ENCODE results near the gene UBE2QL1. TPM values are rescaled to one million over a fixed set of nuclear protein-coding genes. Genes with fewer than 3 reads are reported as not detected.

The UBE2QL1 gene
- polyA plus RNA-seq, 2 of the 4 experiments (the other 2 are of a cell fraction), result 0.04 TPM

- FAIRE-seq, result no peak
- WGBS (ENCODE audit: missing lambda C conversion rate), result 8% methylated on average over 8 of the region's 8 CpGs
- no peak for ATAC-seq
- Histone ChIP-seq H3K4me2 (no peak overlapping the region), H3K27ac (no peak overlapping the region), H3K4me1 (no peaks in the 10 kb centered on the region), H3K9me3 (no peaks in the 10 kb centered on the region), H3K4me3 (no peak overlapping the region)
- POLR2A ChIA-PET, result no interaction called here
- TF ChIP-seq HOXB13 (CRISPR knock-in tag; IDR thresholded peaks at IDR 0.05; ENCODE audit: low read depth) (no peak), REST (IDR thresholded peaks at IDR 0.05) (no peak), NFE2L2 (conservative IDR thresholded peaks at IDR 0.05; ENCODE audit: low read length) (no peak), TP53 (CRISPR knock-in tag; IDR thresholded peaks at IDR 0.05) (no peak), ESRRA (IDR thresholded peaks at IDR 0.05; ENCODE audit: borderline replicate concordance, low read length) (no peak)
- no peak for DNase-seq (ENCODE audit: low read depth in 1 of 2, low spot score in 1 of 2)
- CTCF ChIA-PET, result interaction anchor here (0.7 to 0.9 kb wide), 2 partner anchors 8 to 19 kb away, joined by 3 read pairs; no protein-coding TSS in a partner anchor
Observed at GRCh38 chr5:6495433-6496206, 47.0 kb downstream of the UBE2QL1 start.

GRCh38 chr5:6496207-6496584 lies 47.5 kb downstream of the UBE2QL1 start:
- H3K27ac ChIP-seq, result no peak overlapping the region
- no peak overlapping the region for H3K4me2 ChIP-seq
- CTCF ChIA-PET, result no interaction called here
- ATAC-seq (no peak), DNase-seq (ENCODE audit: low read depth in 1 of 2, low spot score in 1 of 2) (no peak), FAIRE-seq (no peak)
- WGBS (ENCODE audit: missing lambda C conversion rate), result 45% methylated on average over 5 of the region's 5 CpGs
- no peaks in the 10 kb centered on the region for H3K9me3 ChIP-seq
- TF ChIP-seq EP300 (IDR thresholded peaks at IDR 0.05), result no peak
- no peak for TF ChIP-seq RNF2 (IDR thresholded peaks at IDR 0.05; ENCODE audit: borderline replicate concordance, low read depth)
- no peak for TF ChIP-seq CHD2 (IDR thresholded peaks at IDR 0.05; ENCODE audit: low read length, partially characterized antibody)
- no peak for TF ChIP-seq HOXB13 (CRISPR knock-in tag; IDR thresholded peaks at IDR 0.05; ENCODE audit: low read depth)
- TF ChIP-seq NR3C1 (IDR thresholded peaks at IDR 0.05), result no peak
- no peak for TF ChIP-seq FOXS1 (CRISPR knock-in tag; IDR thresholded peaks at IDR 0.05)
- TF ChIP-seq PHF8 (IDR thresholded peaks at IDR 0.05; ENCODE audit: borderline replicate concordance, low read depth), result no peak
- TF ChIP-seq PBX3 (IDR thresholded peaks at IDR 0.05), result no peak
- no peak for TF ChIP-seq EHMT2 (IDR thresholded peaks at IDR 0.05; ENCODE audit: low read depth)
- no peak for TF ChIP-seq RCOR1 (IDR thresholded peaks at IDR 0.05; ENCODE audit: low read depth, low read length)
- no peak for TF ChIP-seq BHLHE40 (IDR thresholded peaks at IDR 0.05; ENCODE audit: low read depth, low read length)
- no peak for TF ChIP-seq POLR2AphosphoS2 (conservative IDR thresholded peaks at IDR 0.05; ENCODE audit: low read length)
- TF ChIP-seq HEYL (CRISPR knock-in tag; IDR thresholded peaks at IDR 0.05), result no peak
- TF ChIP-seq CTCF (IDR thresholded peaks at IDR 0.05), result no peak
- no peak for TF ChIP-seq MAX (IDR thresholded peaks at IDR 0.05)
- POLR2A ChIA-PET, result no interaction called here
- no peak overlapping the region for H3K4me3 ChIP-seq
- H3K4me1 ChIP-seq, result no peaks in the 10 kb centered on the region
